ENCODE results near the gene PLEKHM2. TPM values are rescaled to one million over a fixed set of nuclear protein-coding genes. Genes with fewer than 3 reads are reported as not detected.

PLEKHM2 gene
- total RNA-seq, 1 experiment from 2014 or later, result 38.5 TPM

- POLR2A ChIA-PET, result no interaction called here
- Histone ChIP-seq H3K79me2 (ENCODE audit: insufficient read depth, low read length) (peaks cover 43% of the 10 kb centered on the region), H3K27me3 (ENCODE audit: insufficient read depth, low read length) (no peaks in the 10 kb centered on the region), H3K27ac (ENCODE audit: low read depth, low read length) (no peak overlapping the region), H3K4me1 (ENCODE audit: control insufficient read depth in 1 of 2, insufficient read depth in 2 of 2, low read length in 2 of 2) (no peaks in the 10 kb centered on the region), H4K20me1 (ENCODE audit: insufficient read depth) (no peaks in the 10 kb centered on the region), H3K4me2 (ENCODE audit: low read length) (no peak overlapping the region), H3K9me3 (ENCODE audit: control insufficient read depth in 1 of 2, insufficient read depth in 1 of 2, low read depth in 1 of 2, low read length in 2 of 2) (no peaks in the 10 kb centered on the region), H2AFZ (ENCODE audit: low read depth, low read length, poor library complexity, severe bottlenecking) (no peak overlapping the region), H3K4me3 (replicated peaks in 1 of 2; ENCODE audit: low read depth in 1 of 2, low read length in 2 of 2) (no peak overlapping the region), H3K9ac (ENCODE audit: low read length) (no peak overlapping the region), H3K36me3 (ENCODE audit: control insufficient read depth in 1 of 2, insufficient read depth in 2 of 2, low read length in 2 of 2) (no peaks in the 10 kb centered on the region), H3K9me2 (ENCODE audit: insufficient read depth) (no peaks in the 10 kb centered on the region)
- intact Hi-C loops (cut with micrococcal nuclease), result no loop called here
- no TSS peak for BruUV-seq (replicated peaks)
- RAD21 ChIA-PET (ENCODE audit: low non-redundant PET in 1 of 2, low total read pairs in 2 of 2, uncharacterized antibody in 2 of 2, unreplicated experiment in 2 of 2), result no interaction called here
- DNase-seq (ENCODE audit: low read depth, low spot score) (no peak), ATAC-seq (no peak)
- CTCF ChIA-PET, result no interaction called here
- TF ChIP-seq RAD21 (IDR thresholded peaks at IDR 0.05; ENCODE audit: low read depth) (no peak), CEBPB (IDR thresholded peaks at IDR 0.05; ENCODE audit: low read depth) (no peak), CTCF (IDR thresholded peaks at IDR 0.05 in 2 of 3, conservative IDR thresholded peaks at IDR 0.05 in 1 of 3; ENCODE audit: borderline replicate concordance in 1 of 3, insufficient read depth in 1 of 3, low read depth in 2 of 3, low read length in 2 of 3) (no peak), ATF3 (IDR thresholded peaks at IDR 0.05) (no peak), ZNF274 (IDR thresholded peaks at IDR 0.05; ENCODE audit: low read depth, low read length) (no peak), FOSL1 (IDR thresholded peaks at IDR 0.05; ENCODE audit: low read depth) (no peak), ELF1 (IDR thresholded peaks at IDR 0.05; ENCODE audit: borderline replicate concordance, low read depth) (no peak), MAX (IDR thresholded peaks at IDR 0.05) (no peak), SIN3A (IDR thresholded peaks at IDR 0.05; ENCODE audit: low read depth) (no peak), EZH2 (IDR thresholded peaks at IDR 0.05) (no peak), YY1 (IDR thresholded peaks at IDR 0.05; ENCODE audit: extremely low read depth, insufficient replicate concordance, low read depth, low read length) (no peak), SP1 (IDR thresholded peaks at IDR 0.05; ENCODE audit: low read depth) (no peak)
These were observed 9.3 kb downstream of the PLEKHM2 start for GRCh38 chr1:15693371-15693770.

Data from HCT116 (cell line).